ENCODE results near the gene RHBDL3.
"Not testable (repeated sequence)": the region's sequence is repeated elsewhere in the genome, so short reads cannot be mapped to it uniquely, and the experiment has no call there.

Gene RHBDL3

GRCh38 chr17:32323811-32324491 lies 58.3 kb downstream of the RHBDL3 start:
- DNase-seq (ENCODE audit: low read depth), result no peak

- no peak for DNase-seq (ENCODE audit: low read depth)
Measured at GRCh38 chr17:32327911-32328310, 62.3 kb downstream of the RHBDL3 start.

GRCh38 chr17:32330147-32330546 lies 64.5 kb downstream of the RHBDL3 start:
- no peak for DNase-seq (ENCODE audit: low read depth)

- DNase-seq (ENCODE audit: low read depth), result no peak
Measured at GRCh38 chr17:32331243-32332040, 65.8 kb downstream of the RHBDL3 start.

- no peak for DNase-seq (ENCODE audit: low read depth)
Measured at GRCh38 chr17:32333187-32333586, 67.6 kb downstream of the RHBDL3 start.

- no peak for DNase-seq (ENCODE audit: low read depth)
Measured at GRCh38 chr17:32335046-32335445, 69.4 kb downstream of the RHBDL3 start.

- DNase-seq (ENCODE audit: low read depth), result peak; percentile 83
Measured at GRCh38 chr17:32335687-32336086, 70.1 kb downstream of the RHBDL3 start.

- no peak for DNase-seq (ENCODE audit: low read depth)
Measured at GRCh38 chr17:32341141-32341856, 75.7 kb downstream of the RHBDL3 start.

GRCh38 chr17:32341857-32342602 lies 76.4 kb downstream of the RHBDL3 start, which contains the start of gene C17orf75:
TSS of gene C17orf75 (minus strand) at chr17:32342173. CDS start at chr17:32342139, 34 bp downstream.
- DNase-seq (ENCODE audit: low read depth), result no peak

GRCh38 chr17:32342603-32343325 lies 77.1 kb downstream of the RHBDL3 start:
- no peak for DNase-seq (ENCODE audit: low read depth)

GRCh38 chr17:32345951-32346600 lies 80.4 kb downstream of the RHBDL3 start:
- no peak for DNase-seq (ENCODE audit: low read depth)

GRCh38 chr17:32348483-32348800 lies 82.8 kb downstream of the RHBDL3 start:
- DNase-seq (ENCODE audit: low read depth), result no peak

- no peak for DNase-seq (ENCODE audit: low read depth)
Measured at GRCh38 chr17:32349503-32349853, 83.8 kb downstream of the RHBDL3 start.

GRCh38 chr17:32349854-32350665 lies 84.4 kb downstream of the RHBDL3 start, which contains the start of gene ZNF207:
TSS of gene ZNF207 (plus strand) at chr17:32350157. CDS start at chr17:32350286, 129 bp downstream.
- DNase-seq (ENCODE audit: low read depth), result peak; percentile 75

GRCh38 chr17:32350666-32351418 lies 85.2 kb downstream of the RHBDL3 start:
- DNase-seq (ENCODE audit: low read depth), result no peak

GRCh38 chr17:32352734-32353133 lies 87.1 kb downstream of the RHBDL3 start:
- DNase-seq (ENCODE audit: low read depth), result not testable (repeated sequence)

GRCh38 chr17:32355649-32356377 lies 90.2 kb downstream of the RHBDL3 start:
- DNase-seq (ENCODE audit: low read depth), result no peak

- DNase-seq (ENCODE audit: low read depth), result no peak
Measured at GRCh38 chr17:32356378-32356743, 90.7 kb downstream of the RHBDL3 start.

- DNase-seq (ENCODE audit: low read depth), result no peak
Measured at GRCh38 chr17:32356750-32357149, 91.1 kb downstream of the RHBDL3 start.

Data from GM04503 (cell line).